ENCODE data around the gene CHURC1.

DNA sequence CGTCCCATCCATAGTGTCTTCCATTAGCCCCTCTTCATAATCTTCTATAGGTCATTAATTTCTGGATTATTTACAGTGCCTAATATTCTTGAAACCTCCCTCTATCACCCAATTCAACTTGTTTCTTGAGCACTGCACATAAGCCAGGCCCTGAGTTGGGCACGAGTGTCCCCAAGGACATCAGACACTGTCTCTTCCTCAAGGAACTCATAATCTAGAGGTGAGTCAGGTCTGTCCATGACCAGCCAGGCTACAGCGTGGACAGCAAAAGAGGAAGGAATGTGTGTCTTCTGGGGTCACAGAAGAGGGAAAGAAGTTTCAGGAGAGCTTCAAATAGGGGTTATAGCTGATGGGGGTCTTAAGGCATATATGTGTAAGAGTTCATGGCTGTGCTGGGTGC lies 47.1 kb upstream of the CHURC1 start:
- TF ChIP-seq, protein P1, sequence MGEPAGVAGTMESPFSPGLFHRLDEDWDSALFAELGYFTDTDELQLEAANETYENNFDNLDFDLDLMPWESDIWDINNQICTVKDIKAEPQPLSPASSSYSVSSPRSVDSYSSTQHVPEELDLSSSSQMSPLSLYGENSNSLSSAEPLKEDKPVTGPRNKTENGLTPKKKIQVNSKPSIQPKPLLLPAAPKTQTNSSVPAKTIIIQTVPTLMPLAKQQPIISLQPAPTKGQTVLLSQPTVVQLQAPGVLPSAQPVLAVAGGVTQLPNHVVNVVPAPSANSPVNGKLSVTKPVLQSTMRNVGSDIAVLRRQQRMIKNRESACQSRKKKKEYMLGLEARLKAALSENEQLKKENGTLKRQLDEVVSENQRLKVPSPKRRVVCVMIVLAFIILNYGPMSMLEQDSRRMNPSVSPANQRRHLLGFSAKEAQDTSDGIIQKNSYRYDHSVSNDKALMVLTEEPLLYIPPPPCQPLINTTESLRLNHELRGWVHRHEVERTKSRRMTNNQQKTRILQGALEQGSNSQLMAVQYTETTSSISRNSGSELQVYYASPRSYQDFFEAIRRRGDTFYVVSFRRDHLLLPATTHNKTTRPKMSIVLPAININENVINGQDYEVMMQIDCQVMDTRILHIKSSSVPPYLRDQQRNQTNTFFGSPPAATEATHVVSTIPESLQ (CRISPR knock-in tag; IDR thresholded peaks at IDR 0.05), result no peak
- no peak for TF ChIP-seq CTCF (IDR thresholded peaks at IDR 0.05)
- TF ChIP-seq KAT7 (CRISPR knock-in tag; IDR thresholded peaks at IDR 0.05; ENCODE audit: borderline replicate concordance), result no peak
- no peak for TF ChIP-seq HMGA2 (CRISPR knock-in tag; IDR thresholded peaks at IDR 0.05)
- TF ChIP-seq MAX (CRISPR knock-in tag; IDR thresholded peaks at IDR 0.05), result no peak
